ENCODE measurements around the gene XAGE3.

The XAGE3 gene

GRCh38 chrX:52839137-52839536, 28.7 kb downstream of the XAGE3 start:
- DNase-seq (ENCODE audit: low spot score), result no peak

DNA sequence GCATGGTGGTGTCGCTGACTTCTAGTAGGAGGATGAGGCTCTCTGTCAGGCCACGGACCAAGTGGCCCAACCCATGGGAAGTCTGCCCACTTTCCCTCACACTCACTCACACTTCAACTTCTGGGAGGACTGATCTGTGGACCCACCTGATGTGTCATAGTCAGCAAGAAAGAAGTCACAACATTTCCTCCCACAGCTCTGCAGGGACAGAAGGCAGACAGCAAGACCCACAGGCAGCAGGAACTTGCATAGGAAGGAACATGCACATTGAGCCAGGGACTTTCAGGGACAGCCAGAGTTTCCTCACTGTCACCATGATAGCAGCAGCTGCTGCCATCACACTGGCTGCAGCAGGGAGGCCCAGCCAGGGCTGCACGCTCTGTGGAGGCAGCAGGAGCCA, 37.3 kb downstream of the XAGE3 start:
- DNase-seq (ENCODE audit: low spot score), result no peak

DNA sequence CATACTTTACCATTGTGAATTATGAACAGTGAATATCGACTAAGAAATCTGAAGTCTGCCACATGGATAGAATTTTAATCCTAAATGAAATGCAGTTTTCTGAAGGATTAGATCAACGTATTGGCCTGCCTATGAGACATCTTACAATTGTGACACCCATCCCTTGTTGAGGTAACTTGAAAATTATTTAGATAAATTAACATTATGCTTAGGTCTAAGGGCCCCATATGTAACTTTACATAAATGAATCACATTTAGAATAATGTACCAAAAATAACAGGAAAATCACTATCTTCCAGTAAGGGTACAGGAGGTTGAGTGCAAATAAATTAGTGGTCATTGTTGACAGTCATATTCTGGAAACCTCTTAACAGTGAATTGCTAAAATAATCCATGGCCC, 43.3 kb downstream of the XAGE3 start:
- DNase-seq (ENCODE audit: low spot score), result no peak

DNA sequence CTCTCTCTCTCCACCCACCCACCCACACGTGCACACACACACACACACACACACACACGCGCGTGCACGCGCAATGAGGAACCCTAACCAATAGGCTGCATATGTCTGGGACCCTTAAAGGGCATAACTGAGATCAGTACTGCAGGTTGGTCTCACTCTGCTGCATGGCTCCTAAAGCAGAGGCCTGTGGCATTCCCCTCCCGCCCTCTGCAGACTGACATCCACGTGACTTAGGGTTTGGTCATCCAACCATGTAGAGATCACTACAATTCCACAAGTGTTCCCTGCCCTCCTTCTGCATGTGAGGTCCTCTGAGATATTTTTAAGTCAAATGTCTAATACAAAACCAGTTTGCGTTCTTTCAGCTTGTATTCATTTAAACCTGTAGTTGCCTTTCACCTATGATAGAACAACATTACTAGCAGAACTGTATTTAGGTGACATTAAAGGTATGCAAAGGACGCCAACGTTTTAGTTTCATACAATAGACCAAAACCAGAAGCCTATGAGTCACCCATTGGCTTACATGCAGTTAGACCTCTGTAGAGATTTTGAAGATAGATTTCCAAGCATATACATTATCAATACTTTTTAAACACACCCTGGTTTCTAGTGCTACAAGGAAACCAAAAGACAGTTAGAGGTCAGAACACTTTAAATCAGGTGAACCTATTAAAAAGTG, 46.7 kb downstream of the XAGE3 start:
- no peak for DNase-seq (ENCODE audit: low spot score)

- DNase-seq (ENCODE audit: low spot score), result no peak
These were observed 48.1 kb downstream of the XAGE3 start for GRCh38 chrX:52819788-52820187.

Measured in hematopoietic multipotent progenitor cell treated with erythropoietin and hydrocortisone succinate and interleukin-3 and kit ligand, for 17 days (in vitro differentiated cells).